DND-41 (cell line): ENCODE data around the gene RYR3.

ENCODE experiments used
- ATAC-seq: fragments of 200-7000 bp; cut with Tn5 transposase; 3 replicates; pipeline ENCODE4 v1.9.1; 2021; ENCODE audit warnings: low read depth; ENCODE audit not compliant: insufficient read depth
- DNase-seq: peaks from one replicate; pipeline ENCODE4 v3.0.0-alpha.2; 2020
- H2AFZ ChIP-seq: 2 replicates; pipeline ENCODE4 v1.6.0; 2012; ENCODE audit warnings: low read depth, low read length
- H3K27ac ChIP-seq: 2 replicates; pipeline ENCODE4 v1.5.1; 2012; ENCODE audit warnings: low read length, inconsistent platforms
- H3K27me3 ChIP-seq: fragments of 200-600 bp; sonication (generic); 2 replicates; pipeline ENCODE4 v1.6.0; 2012; ENCODE audit warnings: low read length, mild to moderate bottlenecking, inconsistent platforms; ENCODE audit not compliant: insufficient read depth, poor library complexity
- H3K36me3 ChIP-seq: 2 replicates; pipeline ENCODE4 v1.5.1; 2012; ENCODE audit warnings: low read length, inconsistent platforms; ENCODE audit not compliant: insufficient read depth
- H3K4me1 ChIP-seq: 2 replicates; pipeline ENCODE4 v1.5.1; 2012; ENCODE audit warnings: mild to moderate bottlenecking, low read length; ENCODE audit not compliant: insufficient read depth
- H3K4me2 ChIP-seq: 2 replicates; pipeline ENCODE4 v1.6.0; 2012; ENCODE audit warnings: mild to moderate bottlenecking, moderate library complexity, low read length, inconsistent platforms; ENCODE audit not compliant: insufficient read depth
- H3K4me3 ChIP-seq, 2 experiments: fragments of 200-600 bp in 1 of 2; shearing (Covaris generic) in 1 of 2; 2 replicates each; pipeline ENCODE4 v1.5.1; 2012 to 2016; ENCODE audit warnings: inconsistent platforms in 2 of 2, low read length in 2 of 2, mild to moderate bottlenecking in 2 of 2, low read depth in 1 of 2, moderate library complexity in 1 of 2
- H3K79me2 ChIP-seq: 2 replicates; pipeline ENCODE4 v1.6.0; 2012; ENCODE audit warnings: low read length, inconsistent platforms; ENCODE audit not compliant: insufficient read depth
- H3K9ac ChIP-seq: 2 replicates; pipeline ENCODE4 v1.6.0; 2012; ENCODE audit warnings: low read depth, mild to moderate bottlenecking, inconsistent platforms, low read length, moderate library complexity
- H3K9me3 ChIP-seq: 2 replicates; pipeline ENCODE4 v1.5.1; 2012; ENCODE audit warnings: low read length, moderate library complexity, mild to moderate bottlenecking, inconsistent platforms; ENCODE audit not compliant: insufficient read depth, severe bottlenecking
- H4K20me1 ChIP-seq: 2 replicates; pipeline ENCODE4 v1.6.0; 2012; ENCODE audit warnings: low read length; ENCODE audit not compliant: insufficient read depth
- CTCF ChIP-seq: IDR thresholded peaks from 2 replicates; pipeline ENCODE4 v1.5.1; 2012; ENCODE audit warnings: borderline replicate concordance, low read length, moderate library complexity, mild to moderate bottlenecking; ENCODE audit not compliant: poor library complexity, severe bottlenecking; ENCODE audit errors: extremely low read depth
- EZH2 ChIP-seq: IDR thresholded peaks from 3 replicates; pipeline ENCODE4 v1.6.1; 2012; ENCODE audit warnings: borderline replicate concordance, low read depth, mild to moderate bottlenecking, moderate library complexity, low read length, inconsistent platforms; ENCODE audit not compliant: severe bottlenecking

The RYR3 gene

GRCh38 chr15:33735637-33736247, 425.0 kb downstream of the RYR3 start:
- peaks cover 3% of the 10 kb centered on the region for H3K27me3 ChIP-seq
- no peaks in the 10 kb centered on the region for H4K20me1 ChIP-seq
- H3K27ac ChIP-seq = no peak overlapping the region
- ATAC-seq (peak; percentile 58; the same call in 2 of the 3 replicates), DNase-seq (peak; percentile 15)
- no peaks in the 10 kb centered on the region for H3K36me3 ChIP-seq
- no peak overlapping the region for H3K9ac ChIP-seq
- H3K9me3 ChIP-seq = no peaks in the 10 kb centered on the region
- H3K79me2 ChIP-seq = no peaks in the 10 kb centered on the region
- H3K4me1 ChIP-seq = no peaks in the 10 kb centered on the region
- H3K4me3 ChIP-seq = no peak overlapping the region
- H3K4me2 ChIP-seq = no peak overlapping the region
- TF ChIP-seq EZH2 (no peak), CTCF (peak; percentile 62)
- no peak overlapping the region for H2AFZ ChIP-seq

- TF ChIP-seq CTCF (peak; percentile 78), EZH2 (no peak)
- Histone ChIP-seq H2AFZ (no peak overlapping the region), H3K79me2 (no peaks in the 10 kb centered on the region), H4K20me1 (0 out of 2 replicates have a peak, but pooled peaks cover under 1% of the 10 kb centered on the region), H3K36me3 (no peaks in the 10 kb centered on the region), H3K27ac (no peak overlapping the region), H3K9me3 (no peaks in the 10 kb centered on the region), H3K4me3 (no peak overlapping the region), H3K4me2 (no peak overlapping the region), H3K27me3 (peaks cover 3% of the 10 kb centered on the region), H3K9ac (no peak overlapping the region), H3K4me1 (no peaks in the 10 kb centered on the region)
- ATAC-seq (peak; percentile 65; the same call in 2 of the 3 replicates), DNase-seq (peak; percentile 31)
These were observed 427.2 kb downstream of the RYR3 start for GRCh38 chr15:33737687-33738601.

- Histone ChIP-seq H3K27me3 (peaks cover 3% of the 10 kb centered on the region), H3K9ac (no peak overlapping the region), H2AFZ (no peak overlapping the region), H3K4me2 (no peak overlapping the region), H3K4me1 (no peaks in the 10 kb centered on the region), H3K9me3 (no peaks in the 10 kb centered on the region), H3K79me2 (no peaks in the 10 kb centered on the region), H3K27ac (no peak overlapping the region), H3K36me3 (no peaks in the 10 kb centered on the region), H4K20me1 (0 out of 2 replicates have a peak, but pooled peaks cover 2% of the 10 kb centered on the region), H3K4me3 (no peak overlapping the region)
- DNase-seq = no peak
- TF ChIP-seq CTCF (no peak), EZH2 (no peak)
- no peak for ATAC-seq
These were observed 428.3 kb downstream of the RYR3 start for GRCh38 chr15:33738941-33739664.
